ENCODE measurements around the gene MAP3K2.

Gene MAP3K2

DNA sequence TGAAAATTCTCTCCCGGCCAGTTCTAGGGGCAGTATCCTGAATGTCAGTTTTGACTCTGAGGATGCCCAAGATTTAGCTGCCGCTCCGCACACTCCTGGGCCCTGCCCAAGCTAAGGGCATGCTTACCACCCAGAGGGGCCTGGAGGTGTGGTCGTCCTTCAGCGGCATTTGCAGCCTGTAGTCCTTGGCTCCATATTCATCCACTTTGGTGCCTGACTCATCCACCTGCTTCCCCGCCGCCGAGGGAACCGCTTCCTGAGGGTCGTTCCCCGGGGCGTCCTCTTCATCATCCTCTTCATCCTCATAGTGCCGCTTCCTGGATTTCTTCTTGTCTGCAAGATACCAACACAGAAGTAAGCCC lies 94.4 kb downstream of the MAP3K2 start:
- TF ChIP-seq EZH2 (IDR thresholded peaks at IDR 0.05; ENCODE audit: borderline replicate concordance, low read length) = no peak
- TF ChIP-seq, protein P1, sequence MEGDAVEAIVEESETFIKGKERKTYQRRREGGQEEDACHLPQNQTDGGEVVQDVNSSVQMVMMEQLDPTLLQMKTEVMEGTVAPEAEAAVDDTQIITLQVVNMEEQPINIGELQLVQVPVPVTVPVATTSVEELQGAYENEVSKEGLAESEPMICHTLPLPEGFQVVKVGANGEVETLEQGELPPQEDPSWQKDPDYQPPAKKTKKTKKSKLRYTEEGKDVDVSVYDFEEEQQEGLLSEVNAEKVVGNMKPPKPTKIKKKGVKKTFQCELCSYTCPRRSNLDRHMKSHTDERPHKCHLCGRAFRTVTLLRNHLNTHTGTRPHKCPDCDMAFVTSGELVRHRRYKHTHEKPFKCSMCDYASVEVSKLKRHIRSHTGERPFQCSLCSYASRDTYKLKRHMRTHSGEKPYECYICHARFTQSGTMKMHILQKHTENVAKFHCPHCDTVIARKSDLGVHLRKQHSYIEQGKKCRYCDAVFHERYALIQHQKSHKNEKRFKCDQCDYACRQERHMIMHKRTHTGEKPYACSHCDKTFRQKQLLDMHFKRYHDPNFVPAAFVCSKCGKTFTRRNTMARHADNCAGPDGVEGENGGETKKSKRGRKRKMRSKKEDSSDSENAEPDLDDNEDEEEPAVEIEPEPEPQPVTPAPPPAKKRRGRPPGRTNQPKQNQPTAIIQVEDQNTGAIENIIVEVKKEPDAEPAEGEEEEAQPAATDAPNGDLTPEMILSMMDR (IDR thresholded peaks at IDR 0.05; ENCODE audit: low read length) = no peak
- Histone ChIP-seq H4K20me1 (ENCODE audit: insufficient read depth, low read length) (no peaks in the 10 kb centered on the region), H2AFZ (ENCODE audit: low read length) (no peak overlapping the region), H3K27ac (ENCODE audit: low read depth, low read length, poor library complexity, severe bottlenecking) (no peak overlapping the region), H3F3A (ENCODE audit: insufficient read depth, low read length) (no peaks in the 10 kb centered on the region), H3K79me2 (ENCODE audit: insufficient read depth, low read length) (no peaks in the 10 kb centered on the region), H3K9ac (ENCODE audit: low read length) (peak overlapping the region; percentile 92), H3K36me3 (ENCODE audit: insufficient read depth, low read length) (peaks cover 42% of the 10 kb centered on the region), H3K27me3 (ENCODE audit: insufficient read depth, low read length) (no peaks in the 10 kb centered on the region), H3K9me3 (ENCODE audit: low read length) (no peaks in the 10 kb centered on the region), H3K4me2 (ENCODE audit: low read length) (peak overlapping the region; percentile 74), H3K4me3 (ENCODE audit: low read depth, low read length, poor library complexity, severe bottlenecking) (peak overlapping the region; percentile 92), H3K9me2 (ENCODE audit: low read depth, low read length) (no peaks in the 10 kb centered on the region), H3K4me1 (ENCODE audit: insufficient read depth, low read length, severe bottlenecking) (peaks cover 17% of the 10 kb centered on the region)

- peaks cover 7% of the 10 kb centered on the region for H3K4me1 ChIP-seq (ENCODE audit: insufficient read depth, low read length, severe bottlenecking)
- no peaks in the 10 kb centered on the region for H3K27me3 ChIP-seq (ENCODE audit: insufficient read depth, low read length)
- H3K9ac ChIP-seq (ENCODE audit: low read length) = no peak overlapping the region
- H3F3A ChIP-seq (ENCODE audit: insufficient read depth, low read length) = no peaks in the 10 kb centered on the region
- peaks cover 93% of the 10 kb centered on the region for H3K36me3 ChIP-seq (ENCODE audit: insufficient read depth, low read length)
- no peak overlapping the region for H3K4me3 ChIP-seq (ENCODE audit: low read depth, low read length, poor library complexity, severe bottlenecking)
- H3K4me2 ChIP-seq (ENCODE audit: low read length) = no peak overlapping the region
- H3K9me3 ChIP-seq (ENCODE audit: low read length) = peaks cover 3% of the 10 kb centered on the region; the same call in 1 of the 2 replicates
- TF ChIP-seq EZH2 (IDR thresholded peaks at IDR 0.05; ENCODE audit: borderline replicate concordance, low read length) = no peak
- TF ChIP-seq, protein P1 (IDR thresholded peaks at IDR 0.05; ENCODE audit: low read length) = no peak
- no peak overlapping the region for H2AFZ ChIP-seq (ENCODE audit: low read length)
- no peak overlapping the region for H3K27ac ChIP-seq (ENCODE audit: low read depth, low read length, poor library complexity, severe bottlenecking)
- H3K79me2 ChIP-seq (ENCODE audit: insufficient read depth, low read length) = no peaks in the 10 kb centered on the region
- no peaks in the 10 kb centered on the region for H3K9me2 ChIP-seq (ENCODE audit: low read depth, low read length)
- no peaks in the 10 kb centered on the region for H4K20me1 ChIP-seq (ENCODE audit: insufficient read depth, low read length)
Measured at GRCh38 chr2:127288274-127288673, 99.5 kb downstream of the MAP3K2 start.

- H3K9me3 ChIP-seq (ENCODE audit: low read length) = peaks cover 5% of the 10 kb centered on the region; the same call in 1 of the 2 replicates
- peaks cover 95% of the 10 kb centered on the region for H3K36me3 ChIP-seq (ENCODE audit: insufficient read depth, low read length)
- H3K27me3 ChIP-seq (ENCODE audit: insufficient read depth, low read length) = no peaks in the 10 kb centered on the region
- H3K9ac ChIP-seq (ENCODE audit: low read length) = no peak overlapping the region
- H2AFZ ChIP-seq (ENCODE audit: low read length) = no peak overlapping the region
- H3K4me2 ChIP-seq (ENCODE audit: low read length) = no peak overlapping the region
- no peaks in the 10 kb centered on the region for H3K79me2 ChIP-seq (ENCODE audit: insufficient read depth, low read length)
- no peaks in the 10 kb centered on the region for H4K20me1 ChIP-seq (ENCODE audit: insufficient read depth, low read length)
- no peak for TF ChIP-seq EZH2 (IDR thresholded peaks at IDR 0.05; ENCODE audit: borderline replicate concordance, low read length)
- TF ChIP-seq, protein P1 (IDR thresholded peaks at IDR 0.05; ENCODE audit: low read length) = no peak
- no peaks in the 10 kb centered on the region for H3K9me2 ChIP-seq (ENCODE audit: low read depth, low read length)
- H3K4me3 ChIP-seq (ENCODE audit: low read depth, low read length, poor library complexity, severe bottlenecking) = no peak overlapping the region
- H3K4me1 ChIP-seq (ENCODE audit: insufficient read depth, low read length, severe bottlenecking) = no peaks in the 10 kb centered on the region
- H3K27ac ChIP-seq (ENCODE audit: low read depth, low read length, poor library complexity, severe bottlenecking) = no peak overlapping the region
- no peaks in the 10 kb centered on the region for H3F3A ChIP-seq (ENCODE audit: insufficient read depth, low read length)
Measured at GRCh38 chr2:127283275-127283674, 104.5 kb downstream of the MAP3K2 start.

Measured in OCI-LY1 (cell line).